HepG2 (cell line): ENCODE measurements around the gene ZBTB45. TPM values are rescaled to one million over a fixed set of nuclear protein-coding genes. Genes with fewer than 3 reads are reported as not detected.

Experiments
- ATAC-seq: fragments of 200-7000 bp; cut with Tn5 transposase; 3 replicates; pipeline ENCODE4 v1.9.1; 2020; ENCODE audit warnings: mild to moderate bottlenecking, moderate library complexity
- BruUV-seq: library from RNA; stranded (reverse); fragments of 400-500 nt; replicated peaks from 2 replicates; lab custom pipeline; 2021; lab: Mats Ljungman, UMichigan
- CTCF ChIA-PET: fragments of 300-600 bp; formaldehyde crosslinking; extraction: SDS; loops from one replicate; lab custom pipeline; 2021; ENCODE audit warnings: low total read pairs, inconsistent platforms, low intra/inter-chr PET ratio; lab: Yijun Ruan, JAX
- POLR2A ChIA-PET: fragments of 350-600 bp; sonication (Branson Sonifier 250); formaldehyde crosslinking; loops from one replicate; lab custom pipeline; 2020; ENCODE audit warnings: antibody characterized with exemption, inconsistent platforms; lab: Yijun Ruan, JAX
- DNase-seq: peaks from one replicate; pipeline ENCODE4 v3.0.0-alpha.2; 2015; ENCODE audit warnings: low spot score
- FAIRE-seq: peaks from 3 replicates; lab custom pipeline; 2011; peaks lifted over from hg19 to GRCh38; lab: Jason Lieb, UNC
- H2AFZ ChIP-seq: one replicate; pipeline ENCODE4 v1.6.1; 2011; ENCODE audit warnings: low read length, inconsistent platforms
- H3K27ac ChIP-seq: fragments of 300-600 bp; 3 replicates; pipeline ENCODE4 v1.8.0; 2011; ENCODE audit warnings: mixed run types, mild to moderate bottlenecking, mixed read lengths, low read length, inconsistent platforms; ENCODE audit not compliant: insufficient read depth; ENCODE audit errors: extremely low read length
- H3K27me3 ChIP-seq, 2 experiments: fragments of 200-600 bp in 1 of 2; 2 replicates in 1 of 2; 3 replicates in 1 of 2; pipeline versions ENCODE4 v1.6.0 to v1.8.0; 2011; ENCODE audit warnings: low read length in 2 of 2, mild to moderate bottlenecking in 2 of 2, moderate library complexity in 2 of 2, inconsistent platforms in 1 of 2; ENCODE audit not compliant: insufficient read depth in 2 of 2, control insufficient read depth in 1 of 2
- H3K36me3 ChIP-seq, 2 experiments: fragments of 200-600 bp in 1 of 2; replicated peaks in 1 of 2; 2 replicates in 1 of 2; 3 replicates in 1 of 2; pipeline versions ENCODE4 v1.5.1 to v1.8.0; 2011; ENCODE audit warnings: low read length in 2 of 2, inconsistent platforms in 1 of 2; ENCODE audit not compliant: insufficient read depth in 2 of 2, control insufficient read depth in 1 of 2
- H3K4me1 ChIP-seq: 2 replicates; pipeline ENCODE4 v1.5.1; 2012; ENCODE audit warnings: low read length, inconsistent platforms; ENCODE audit not compliant: insufficient read depth
- H3K4me2 ChIP-seq: 2 replicates; pipeline ENCODE4 v1.6.0; 2011; ENCODE audit warnings: low read depth, low read length, inconsistent platforms
- H3K4me3 ChIP-seq, 3 experiments: fragments of 200-600 bp in 1 of 3; sonication (generic), shearing (Covaris generic) in 1 of 3; replicated peaks in 1 of 3; 2 replicates each; pipeline ENCODE4 v1.5.1; 2011 to 2016; ENCODE audit warnings: low read length in 3 of 3, inconsistent platforms in 2 of 3, low read depth in 2 of 3, mild to moderate bottlenecking in 2 of 3, control low read depth in 1 of 3, mixed read lengths in 1 of 3; ENCODE audit not compliant: insufficient read depth in 1 of 3
- H3K79me2 ChIP-seq: one replicate; pipeline ENCODE4 v1.6.1; 2011; ENCODE audit warnings: low read length, inconsistent platforms; ENCODE audit not compliant: insufficient read depth
- H3K9ac ChIP-seq: 2 replicates; pipeline ENCODE4 v1.6.0; 2011; ENCODE audit warnings: mild to moderate bottlenecking, low read depth, low read length, inconsistent platforms; ENCODE audit not compliant: insufficient read depth
- H3K9me3 ChIP-seq: 2 replicates; pipeline ENCODE4 v1.5.1; 2012; ENCODE audit warnings: mild to moderate bottlenecking, low read length
- H4K20me1 ChIP-seq: 2 replicates; pipeline ENCODE4 v1.6.0; 2011; ENCODE audit warnings: inconsistent platforms, mild to moderate bottlenecking, low read length, moderate library complexity; ENCODE audit not compliant: insufficient read depth
- EP300 ChIP-seq, 3 experiments: sonication (generic) in 1 of 3; formaldehyde crosslinking in 1 of 3; IDR thresholded peaks; 2 replicates each; pipeline versions ENCODE4 v1.5.1 to v1.6.1; 2011 to 2020; ENCODE audit warnings: low read depth in 2 of 3, low read length in 2 of 3, borderline replicate concordance in 1 of 3, improper control_type of control experiment in 1 of 3, mild to moderate bottlenecking in 1 of 3, missing genetic modification reagents in 1 of 3, moderate library complexity in 1 of 3
- KDM6A ChIP-seq: IDR thresholded peaks from 2 replicates; pipeline ENCODE4 v1.6.1; 2016; ENCODE audit warnings: low read depth
- MYC ChIP-seq: sonication (generic); formaldehyde crosslinking; IDR thresholded peaks from 2 replicates; pipeline ENCODE4 v1.9.0; 2021; ENCODE audit warnings: missing genetic modification reagents, borderline replicate concordance
- NFKB2 ChIP-seq: sonication (generic); formaldehyde crosslinking; IDR thresholded peaks from 2 replicates; pipeline ENCODE4 v1.4.0; 2020; ENCODE audit warnings: missing genetic modification reagents, borderline replicate concordance
- PHF21A ChIP-seq: sonication (generic); formaldehyde crosslinking; IDR thresholded peaks from 2 replicates; pipeline ENCODE4 v1.5.0; 2020; ENCODE audit warnings: mild to moderate bottlenecking, missing genetic modification reagents
- PLRG1 ChIP-seq: fragments of 450-650 bp; conservative IDR thresholded peaks from 2 replicates; pipeline ENCODE4 v1.6.1; 2016
- SOX5 ChIP-seq: IDR thresholded peaks from 2 replicates; pipeline ENCODE4 v1.6.1; 2016; ENCODE audit warnings: borderline replicate concordance
- SP140L ChIP-seq: sonication (generic); formaldehyde crosslinking; IDR thresholded peaks from 2 replicates; pipeline ENCODE4 v1.4.0; 2020; ENCODE audit warnings: missing genetic modification reagents, borderline replicate concordance
- TOE1 ChIP-seq: sonication (generic); formaldehyde crosslinking; IDR thresholded peaks from 2 replicates; pipeline ENCODE4 v1.4.0; 2020; ENCODE audit warnings: mild to moderate bottlenecking, missing genetic modification reagents
- ZFP36L1 ChIP-seq: sonication (generic); formaldehyde crosslinking; IDR thresholded peaks from 2 replicates; pipeline ENCODE4 v1.8.0; 2022; ENCODE audit warnings: mild to moderate bottlenecking, missing genetic modification reagents, moderate library complexity
- ZNF10 ChIP-seq: sonication (generic); formaldehyde crosslinking; IDR thresholded peaks from 2 replicates; pipeline ENCODE4 v1.4.0; 2020; ENCODE audit warnings: mild to moderate bottlenecking, low read depth, missing genetic modification reagents, borderline replicate concordance
- ZNF18 ChIP-seq: sonication (generic); formaldehyde crosslinking; IDR thresholded peaks from 2 replicates; pipeline ENCODE4 v1.8.0; 2022; ENCODE audit warnings: mild to moderate bottlenecking, missing genetic modification reagents; ENCODE audit not compliant: insufficient replicate concordance
- ZNF256 ChIP-seq: sonication (generic); formaldehyde crosslinking; conservative IDR thresholded peaks from 2 replicates; pipeline ENCODE4 v1.4.0; 2020; ENCODE audit warnings: missing genetic modification reagents
- ZNF563 ChIP-seq: sonication (generic); formaldehyde crosslinking; IDR thresholded peaks from 2 replicates; pipeline ENCODE4 v1.8.0; 2022; ENCODE audit warnings: mild to moderate bottlenecking, moderate library complexity, missing genetic modification reagents
- ZNF775 ChIP-seq: sonication (generic); formaldehyde crosslinking; IDR thresholded peaks from 2 replicates; pipeline ENCODE4 v1.4.0; 2020; ENCODE audit warnings: missing genetic modification reagents, mild to moderate bottlenecking, moderate library complexity, borderline replicate concordance
- ZSCAN20 ChIP-seq: sonication (generic); formaldehyde crosslinking; IDR thresholded peaks from 2 replicates; pipeline ENCODE4 v1.4.0; 2020; ENCODE audit warnings: missing genetic modification reagents, mild to moderate bottlenecking, borderline replicate concordance
- ZSCAN25 ChIP-seq: sonication (generic); formaldehyde crosslinking; IDR thresholded peaks from 2 replicates; pipeline ENCODE4 v1.8.0; 2022; ENCODE audit warnings: mild to moderate bottlenecking, missing genetic modification reagents
- WGBS: methylation state at CpG from one replicate; pipeline ENCODE4 v1.1.6; 2017; ENCODE audit warnings: low lambda C conversion rate; 5-methylcytosine and 5-hydroxymethylcytosine counted together
- in situ Hi-C: cut with HindIII; loops from 2 replicates; pipeline ENCODE4 v1.10.0; 2017; ENCODE audit warnings: low pct_unique_long_range_greater_than_20kb; ENCODE audit not compliant: extremely low pct_ligation_motif_present
- intact Hi-C: fragments of 100-400 bp; cut with micrococcal nuclease; formaldehyde crosslinking; loops from one replicate; pipeline ENCODE4 v1.10.0; 2022; ENCODE audit not compliant: unreplicated experiment
- polyA plus RNA-seq, 8 experiments: library from polyadenylated mRNA; depleted of rRNA in 3 of 8; stranded (reverse) in 7 of 8; unstranded in 1 of 8; fragments of >200 nt; fragmentation: Illumina TruSeq in 4 of 8; extraction: Trizol in 4 of 8; gene quantifications; 2 replicates each; pipeline versions ENCODE4 v1.2.1 to v1.2.3, GENCODE V29; 2011 to 2016; ENCODE audit warnings: low read depth in 4 of 8, missing spikeins in 1 of 8, mixed read lengths in 1 of 8; ENCODE audit not compliant: insufficient read depth in 1 of 8
- total RNA-seq, 5 experiments: library from RNA; depleted of rRNA; stranded (reverse); fragments of >200 nt; fragmentation: Illumina TruSeq; extraction: Trizol; gene quantifications; 2 replicates each; pipeline ENCODE4 v1.2.3, GENCODE V29; 2016; ENCODE audit warnings: low read depth in 1 of 5
- TF ChIP-seq, protein P1 (sequence below): sonication (generic); formaldehyde crosslinking; IDR thresholded peaks from 2 replicates; pipeline ENCODE4 v1.5.0; 2020; ENCODE audit warnings: mild to moderate bottlenecking, missing genetic modification reagents
- TF ChIP-seq, protein P2 (sequence below): sonication (generic); formaldehyde crosslinking; IDR thresholded peaks from 2 replicates; pipeline ENCODE4 v1.8.0; 2022; ENCODE audit warnings: missing genetic modification reagents, low read depth, mild to moderate bottlenecking, borderline replicate concordance

The ZBTB45 gene
- total and polyA plus RNA-seq, 2 of the 13 experiments (the other 11 are each of a cell fraction or from before 2014, with no cell fraction given): 3.0 to 3.7 TPM

DNA sequence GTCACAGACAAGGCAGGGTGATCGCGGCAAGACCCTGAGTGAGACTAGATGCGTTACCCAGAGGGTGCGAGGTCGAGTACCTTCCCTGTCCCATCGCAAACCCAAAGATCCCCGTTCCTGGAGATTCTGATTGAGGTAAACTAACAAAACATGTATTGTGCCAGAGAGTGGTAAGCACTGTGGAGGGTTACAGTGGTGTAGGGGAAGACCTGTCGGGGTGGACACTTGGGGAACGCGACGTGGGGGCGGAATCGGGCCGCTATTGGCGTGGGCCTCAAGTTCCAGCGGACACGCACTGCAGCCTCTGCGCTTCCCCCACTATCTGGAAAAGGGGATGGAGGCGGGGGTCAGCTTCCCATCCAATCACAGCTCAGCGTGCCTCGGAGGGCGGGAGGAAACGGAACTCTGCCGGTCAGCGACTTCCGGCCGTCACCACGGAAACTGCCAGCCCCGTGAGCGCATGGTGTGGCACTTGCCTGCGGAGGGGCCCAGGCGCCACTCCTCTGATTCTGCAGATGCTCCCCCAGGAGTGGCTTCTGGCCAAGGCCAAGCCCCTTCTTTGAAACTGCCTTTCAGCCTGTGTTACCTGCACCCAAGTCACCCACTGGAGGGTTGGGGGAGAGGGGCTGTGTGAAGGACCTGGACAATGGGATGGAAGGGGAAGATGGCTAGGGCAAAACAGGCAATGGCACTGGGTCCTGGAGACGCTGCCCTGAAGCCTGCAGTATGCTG lies 39.8 kb upstream of the ZBTB45 start:
- intact Hi-C loops: no loop called here
- H3K27ac ChIP-seq: peak overlapping the region; percentile 96
- peak overlapping the region; percentile 98 for H3K9ac ChIP-seq
- H3K36me3 ChIP-seq: peaks cover 8 to 9% of the 10 kb centered on the region in 2 experiments; a peak in 4 of 5 replicates
- ChIA-PET CTCF (no interaction called here), POLR2A (interaction anchor here (1.0 to 3.9 kb wide), 14 partner anchors 9 to 197 kb away, joined by 3 to 42 read pairs (median 8); partner anchors contain the start of genes MZF1, SLC27A5, TRIM28 and ZBTB45)
- in situ Hi-C loops: no loop called here
- H3K9me3 ChIP-seq: no peaks in the 10 kb centered on the region
- H3K79me2 ChIP-seq: peaks cover 32% of the 10 kb centered on the region
- ATAC-seq (peak; percentile 76), FAIRE-seq (peak; percentile 95), DNase-seq (peak; percentile 92)
- no peaks in the 10 kb centered on the region for H4K20me1 ChIP-seq
- H3K4me1 ChIP-seq: peaks cover 33% of the 10 kb centered on the region
- BruUV-seq: TSS peak; percentile 70
- WGBS: 3% methylated on average over 16 of the region's 33 CpGs
- H2AFZ ChIP-seq: no peak overlapping the region
- no peaks in the 10 kb centered on the region for H3K27me3 ChIP-seq
- H3K4me3 ChIP-seq: peak overlapping the region; percentile 71 to 84 (median 84)
- H3K4me2 ChIP-seq: peak overlapping the region; percentile 95
- TF ChIP-seq ZSCAN25 (CRISPR knock-in tag): 0 out of 2 replicates have a peak, but pooled peaks have one; percentile 43
- TF ChIP-seq PHF21A (CRISPR knock-in tag): no peak
- TF ChIP-seq ZNF256 (CRISPR knock-in tag): no peak
- TF ChIP-seq TOE1 (CRISPR knock-in tag): no peak
- no peak for TF ChIP-seq ZNF775 (CRISPR knock-in tag)
- TF ChIP-seq ZSCAN20 (CRISPR knock-in tag): no peak
- TF ChIP-seq MYC (CRISPR knock-in tag): peak; percentile 92
- no peak for TF ChIP-seq ZNF10 (CRISPR knock-in tag)
- no peak for TF ChIP-seq KDM6A
- TF ChIP-seq SOX5 (CRISPR knock-in tag): peak; percentile 4
- TF ChIP-seq ZNF18 (CRISPR knock-in tag): no peak
- no peak; a peak in 1 of 4 replicates for TF ChIP-seq EP300 (IDR thresholded peaks at IDR 0.05; ENCODE audit: low read depth in 2 of 2, low read length in 2 of 2)
- no peak for TF ChIP-seq EP300 (CRISPR knock-in tag; IDR thresholded peaks at IDR 0.05; ENCODE audit: borderline replicate concordance)
- no peak for TF ChIP-seq ZFP36L1 (CRISPR knock-in tag)
- no peak for TF ChIP-seq SP140L (CRISPR knock-in tag)
- TF ChIP-seq, protein P1, sequence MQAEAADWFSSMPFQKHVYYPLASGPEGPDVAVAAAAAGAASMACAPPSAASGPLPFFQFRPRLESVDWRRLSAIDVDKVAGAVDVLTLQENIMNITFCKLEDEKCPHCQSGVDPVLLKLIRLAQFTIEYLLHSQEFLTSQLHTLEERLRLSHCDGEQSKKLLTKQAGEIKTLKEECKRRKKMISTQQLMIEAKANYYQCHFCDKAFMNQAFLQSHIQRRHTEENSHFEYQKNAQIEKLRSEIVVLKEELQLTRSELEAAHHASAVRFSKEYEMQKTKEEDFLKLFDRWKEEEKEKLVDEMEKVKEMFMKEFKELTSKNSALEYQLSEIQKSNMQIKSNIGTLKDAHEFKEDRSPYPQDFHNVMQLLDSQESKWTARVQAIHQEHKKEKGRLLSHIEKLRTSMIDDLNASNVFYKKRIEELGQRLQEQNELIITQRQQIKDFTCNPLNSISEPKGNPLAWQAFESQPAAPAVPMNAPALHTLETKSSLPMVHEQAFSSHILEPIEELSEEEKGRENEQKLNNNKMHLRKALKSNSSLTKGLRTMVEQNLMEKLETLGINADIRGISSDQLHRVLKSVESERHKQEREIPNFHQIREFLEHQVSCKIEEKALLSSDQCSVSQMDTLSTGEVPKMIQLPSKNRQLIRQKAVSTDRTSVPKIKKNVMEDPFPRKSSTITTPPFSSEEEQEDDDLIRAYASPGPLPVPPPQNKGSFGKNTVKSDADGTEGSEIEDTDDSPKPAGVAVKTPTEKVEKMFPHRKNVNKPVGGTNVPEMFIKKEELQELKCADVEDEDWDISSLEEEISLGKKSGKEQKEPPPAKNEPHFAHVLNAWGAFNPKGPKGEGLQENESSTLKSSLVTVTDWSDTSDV (CRISPR knock-in tag): no peak
- TF ChIP-seq NFKB2 (CRISPR knock-in tag): no peak
- TF ChIP-seq, protein P2, sequence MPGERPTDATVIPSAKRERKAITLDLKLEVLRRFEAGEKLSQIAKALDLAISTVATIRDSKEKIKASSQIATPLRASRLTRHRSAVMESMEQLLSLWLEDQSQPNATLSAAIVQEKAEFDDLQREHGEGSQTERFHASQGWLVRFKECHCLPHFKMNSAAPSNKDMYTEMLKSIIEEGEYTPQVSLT (CRISPR knock-in tag): peak; percentile 58; the same call in 1 of the 2 replicates
- TF ChIP-seq ZNF563 (CRISPR knock-in tag): no peak
- no peak for TF ChIP-seq PLRG1
